K562 (cell line): ENCODE data around the gene PLA2R1. TPM values are rescaled to one million over a fixed set of nuclear protein-coding genes. Genes with fewer than 3 reads are reported as not detected.

Source experiments
- ATAC-seq: fragments of 200-7000 bp; cut with Tn5 transposase; 3 replicates; pipeline ENCODE4 v1.9.1; 2020; ENCODE audit warnings: moderate library complexity
- BruUV-seq: library from RNA; stranded (reverse); fragments of 400-500 nt; replicated peaks from 2 replicates; lab custom pipeline; 2021; lab: Mats Ljungman, UMichigan
- CTCF ChIA-PET: fragments of 300-600 bp; formaldehyde crosslinking; extraction: SDS; loops from one replicate; lab custom pipeline; 2021; ENCODE audit warnings: low intra/inter-chr PET ratio; lab: Yijun Ruan, JAX
- POLR2A ChIA-PET: fragments of 300-600, 350-650 bp; sonication (Branson Sonifier 250); formaldehyde crosslinking; extraction: SDS; loops from one replicate; lab custom pipeline; 2021; ENCODE audit warnings: antibody characterized with exemption, inconsistent platforms; lab: Yijun Ruan, JAX
- DNase-seq, 4 experiments: peaks; one replicate each; pipeline versions ENCODE4 v3.0.0 to v3.0.0-alpha.2; 2011 to 2018; ENCODE audit warnings: low spot score in 3 of 4, mixed read lengths in 3 of 4; ENCODE audit errors: extremely low read depth in 1 of 4
- FAIRE-seq: peaks from 2 replicates; lab custom pipeline; 2011; peaks lifted over from hg19 to GRCh38; lab: Jason Lieb, UNC
- H2AFZ ChIP-seq: 2 replicates; pipeline ENCODE4 v1.6.0; 2011; ENCODE audit warnings: low read depth, low read length, control low read depth, inconsistent platforms
- H3K27ac ChIP-seq: fragments of 200-600 bp; 3 replicates; pipeline ENCODE4 v1.8.0; 2011; ENCODE audit warnings: low read depth, mild to moderate bottlenecking, control low read depth, inconsistent platforms, low read length, moderate library complexity, mixed read lengths; ENCODE audit errors: extremely low read depth
- H3K27me3 ChIP-seq, 2 experiments: fragments of 300-600 bp in 1 of 2; 2 replicates in 1 of 2; 3 replicates in 1 of 2; pipeline versions ENCODE4 v1.6.0 to v1.8.0; 2011; ENCODE audit warnings: inconsistent platforms in 2 of 2, low read length in 2 of 2, mild to moderate bottlenecking in 1 of 2, mixed read lengths in 1 of 2, moderate library complexity in 1 of 2; ENCODE audit not compliant: control insufficient read depth in 2 of 2, insufficient read depth in 2 of 2
- H3K36me3 ChIP-seq: fragments of 300-600 bp; 3 replicates; pipeline ENCODE4 v1.8.0; 2011; ENCODE audit warnings: mild to moderate bottlenecking, low read length, inconsistent platforms; ENCODE audit not compliant: control insufficient read depth, insufficient read depth
- H3K4me1 ChIP-seq, 2 experiments: fragments of 200-600 bp in 1 of 2; replicated peaks in 1 of 2; 2 replicates in 1 of 2; 3 replicates in 1 of 2; pipeline versions ENCODE4 v1.5.1 to v1.8.0; 2011; ENCODE audit warnings: inconsistent platforms in 2 of 2, low read length in 2 of 2, mild to moderate bottlenecking in 1 of 2, mixed read lengths in 1 of 2, moderate library complexity in 1 of 2; ENCODE audit not compliant: control insufficient read depth in 2 of 2, insufficient read depth in 2 of 2
- H3K4me2 ChIP-seq: 2 replicates; pipeline ENCODE4 v1.6.1; 2011; ENCODE audit warnings: low read length, control low read depth, inconsistent platforms, mixed read lengths; ENCODE audit not compliant: insufficient read depth
- H3K4me3 ChIP-seq: fragments of 200-600 bp; sonication (generic), shearing (Covaris generic); 2 replicates; pipeline ENCODE4 v1.5.1; 2016; ENCODE audit warnings: control low read depth, inconsistent platforms
- H3K79me2 ChIP-seq: fragments of 200-600 bp; 3 replicates; pipeline ENCODE4 v1.8.0; 2011; ENCODE audit warnings: low read length, inconsistent platforms; ENCODE audit not compliant: control insufficient read depth, insufficient read depth
- H3K9ac ChIP-seq, 2 experiments: 2 replicates each; pipeline versions ENCODE4 v1.6.0 to v1.6.1; 2011; ENCODE audit warnings: low read depth in 2 of 2, low read length in 2 of 2, control low read depth in 1 of 2, inconsistent platforms in 1 of 2, mild to moderate bottlenecking in 1 of 2, mixed read lengths in 1 of 2; ENCODE audit not compliant: insufficient read depth in 1 of 2
- H3K9me1 ChIP-seq: one replicate; pipeline ENCODE4 v1.6.0; 2011; ENCODE audit warnings: inconsistent platforms, mild to moderate bottlenecking, low read length, moderate library complexity; ENCODE audit not compliant: control insufficient read depth, insufficient read depth
- H3K9me3 ChIP-seq: replicated peaks from 2 replicates; pipeline ENCODE4 v1.5.1; 2011; ENCODE audit warnings: low read depth, low read length, inconsistent platforms; ENCODE audit not compliant: control insufficient read depth, insufficient read depth
- H4K20me1 ChIP-seq: replicated peaks from 2 replicates; pipeline ENCODE4 v1.6.1; 2011; ENCODE audit warnings: low read length, inconsistent platforms, mixed read lengths; ENCODE audit not compliant: control insufficient read depth, insufficient read depth
- FOXA1 ChIP-seq: fragments of 450-650 bp; IDR thresholded peaks from 2 replicates; pipeline ENCODE4 v1.6.1; 2016; ENCODE audit warnings: mild to moderate bottlenecking, borderline replicate concordance
- HLTF ChIP-seq: fragments of 450-650 bp; IDR thresholded peaks from 2 replicates; pipeline ENCODE4 v1.6.1; 2016
- IRF1 ChIP-seq: sonication (generic); formaldehyde crosslinking; IDR thresholded peaks from 2 replicates; pipeline ENCODE4 v1.8.0; 2022; ENCODE audit warnings: missing genetic modification reagents, mild to moderate bottlenecking, borderline replicate concordance
- MEIS2 ChIP-seq: fragments of 450-650 bp; IDR thresholded peaks from 2 replicates; pipeline ENCODE4 v1.6.1; 2014; ENCODE audit warnings: mild to moderate bottlenecking; ENCODE audit not compliant: partially characterized antibody
- MGA ChIP-seq: fragments of 450-650 bp; IDR thresholded peaks from 2 replicates; pipeline ENCODE4 v1.6.1; 2016; ENCODE audit warnings: mild to moderate bottlenecking, moderate library complexity
- NFRKB ChIP-seq: fragments of 450-650 bp; IDR thresholded peaks from 2 replicates; pipeline ENCODE4 v1.6.1; 2016; ENCODE audit warnings: low read depth
- PHTF2 ChIP-seq: fragments of 250-450 bp; sonication (Bioruptor Pico); IDR thresholded peaks from 2 replicates; pipeline ENCODE4 v1.5.0; 2021; ENCODE audit warnings: mild to moderate bottlenecking
- RBM34 ChIP-seq: fragments of 200-400 bp; formaldehyde crosslinking; IDR thresholded peaks from 2 replicates; pipeline ENCODE4 v1.6.1; 2018; ENCODE audit warnings: low read length, borderline replicate concordance; ENCODE audit not compliant: insufficient read depth
- SETDB1 ChIP-seq: IDR thresholded peaks from one replicate; pipeline ENCODE4 v1.6.1; 2012; ENCODE audit warnings: low read length, control low read depth, inconsistent platforms
- SLC30A9 ChIP-seq: fragments of 250-450 bp; sonication (Bioruptor Pico); IDR thresholded peaks from 2 replicates; pipeline ENCODE4 v1.8.0; 2022; ENCODE audit warnings: mild to moderate bottlenecking, moderate library complexity
- THRAP3 ChIP-seq: fragments of 450-650 bp; IDR thresholded peaks from 2 replicates; pipeline ENCODE4 v1.6.1; 2016; ENCODE audit warnings: mild to moderate bottlenecking, inconsistent platforms, borderline replicate concordance
- ZNF274 ChIP-seq: IDR thresholded peaks from 2 replicates; pipeline ENCODE4 v1.6.1; 2011; ENCODE audit warnings: low read depth, mild to moderate bottlenecking, low read length, moderate library complexity, borderline replicate concordance
- ZNF780A ChIP-seq: fragments of 250-450 bp; sonication (Bioruptor Pico); IDR thresholded peaks from 2 replicates; pipeline ENCODE4 v1.5.0; 2021; ENCODE audit warnings: mild to moderate bottlenecking
- WGBS: fragments of 100-300 bp; shearing (Covaris generic); methylation state at CpG from one replicate; pipeline ENCODE4 v1.1.6; 2016; ENCODE audit warnings: low coverage, mixed read lengths; ENCODE audit not compliant: insufficient coverage; ENCODE audit errors: missing lambda C conversion rate; 5-methylcytosine and 5-hydroxymethylcytosine counted together
- in situ Hi-C: fragments of 300-500 bp; cut with MboI; formaldehyde crosslinking; loops from 4 replicates; pipeline ENCODE4 v1.15.0; 2018; ENCODE audit warnings: inconsistent platforms, mixed read lengths
- intact Hi-C: fragments of 100-400 bp; cut with micrococcal nuclease; formaldehyde crosslinking; loops from 2 replicates; pipeline ENCODE4 v1.14.2; 2022
- polyA plus RNA-seq, 8 experiments: library from polyadenylated mRNA; depleted of rRNA in 4 of 8; stranded (reverse) in 5 of 8; unstranded in 3 of 8; fragments of >200 nt; fragmentation: Nextera tagmentation in 2 of 8; fragmentation: Illumina TruSeq in 1 of 8; extraction: Ambion mirVana in 2 of 8; extraction: Trizol in 1 of 8; gene quantifications; 2 replicates each; pipeline versions ENCODE4 v1.2.1 to v1.2.3, GENCODE V29; 2011 to 2014; ENCODE audit warnings: inconsistent platforms in 1 of 8, missing spikeins in 1 of 8
- total RNA-seq, 7 experiments: library from RNA; depleted of rRNA in 6 of 7; stranded (reverse); fragments of >200 nt in 6 of 7; fragmentation: Illumina TruSeq in 2 of 7; extraction: Trizol in 2 of 7; gene quantifications; 2 replicates each; pipeline versions ENCODE4 v1.2.1 to v1.2.3, GENCODE V29; 2011 to 2021; ENCODE audit warnings: low replicate concordance in 1 of 7

PLA2R1 gene
- total and polyA plus RNA-seq, 9 of the 15 experiments (the other 6 are each of a cell fraction or from before 2014, with no cell fraction given): not detected

GRCh38 chr2:159933727-159934049, 128.7 kb downstream of the PLA2R1 start:
- H4K20me1 ChIP-seq: no peaks in the 10 kb centered on the region
- H3K27me3 ChIP-seq: peaks cover 10 to 13% of the 10 kb centered on the region in 2 experiments; a peak in 3 of 5 replicates
- no peaks in the 10 kb centered on the region for H3K9me1 ChIP-seq
- ChIA-PET CTCF (no interaction called here), POLR2A (no interaction called here)
- no peak for FAIRE-seq
- no peaks in the 10 kb centered on the region; the same call in 1 of the 2 replicates for H3K9me3 ChIP-seq
- ATAC-seq: no peak
- intact Hi-C loops (no loop called here), in situ Hi-C loops (no loop called here)
- no peak overlapping the region for H3K4me3 ChIP-seq
- no peak overlapping the region for H2AFZ ChIP-seq
- DNase-seq: no peak
- no peak overlapping the region for H3K27ac ChIP-seq
- 0% methylated on average over 2 of the region's 2 CpGs for WGBS
- no peaks in the 10 kb centered on the region for H3K4me1 ChIP-seq
- H3K79me2 ChIP-seq: no peaks in the 10 kb centered on the region
- no peak overlapping the region for H3K4me2 ChIP-seq
- no peaks in the 10 kb centered on the region for H3K36me3 ChIP-seq
- no TSS peak for BruUV-seq
- no peak overlapping the region for H3K9ac ChIP-seq
- TF ChIP-seq SETDB1 (no peak), PHTF2 (CRISPR knock-in tag) (no peak), ZNF780A (CRISPR knock-in tag) (no peak), ZNF274 (no peak), FOXA1 (no peak), HLTF (no peak), THRAP3 (no peak), MEIS2 (no peak), IRF1 (no peak), SLC30A9 (no peak), RBM34 (no peak), NFRKB (no peak), MGA (no peak)
